Right lobe of liver (tissue), 6 donors: ENCODE measurements around the gene WDR35. TPM values are rescaled to one million over a fixed set of nuclear protein-coding genes. Genes with fewer than 3 reads are reported as not detected.

Experiments used
- ATAC-seq, 4 donors: fragments of 200-7000 bp; cut with Tn5 transposase; one replicate each; pipeline ENCODE4 v1.9.1; 2020; ENCODE audit warnings: mild to moderate bottlenecking in 4 of 4, moderate library complexity in 4 of 4
- DNase-seq, 3 donors: peaks; one replicate each; pipeline ENCODE4 v3.0.0-alpha.2; 2020
- H3K27ac ChIP-seq, 3 donors: fragments of 200-600 bp; one replicate each; pipeline ENCODE4 v1.8.0; 2022
- H3K27me3 ChIP-seq, 2 donors: fragments of 200-600 bp; one replicate each; pipeline ENCODE4 v1.8.0; 2022
- H3K36me3 ChIP-seq, 4 donors: fragments of 200-600 bp; sonication (generic) in 1 of 4; one replicate each; pipeline versions ENCODE4 v1.5.1 to v1.8.0; 2017 to 2022; ENCODE audit warnings: control low read depth in 1 of 4
- H3K4me1 ChIP-seq, 4 donors: fragments of 200-600 bp; sonication (generic) in 1 of 4; one replicate each; pipeline versions ENCODE4 v1.5.1 to v1.8.0; 2017 to 2022; ENCODE audit warnings: control low read depth in 1 of 4
- H3K4me3 ChIP-seq, 3 donors: fragments of 200-600 bp; one replicate each; pipeline ENCODE4 v1.8.0; 2022
- H3K9me3 ChIP-seq, 4 donors: fragments of 200-600 bp; sonication (generic) in 1 of 4; one replicate each; pipeline versions ENCODE4 v1.5.1 to v1.8.0; 2017 to 2022; ENCODE audit warnings: control low read depth in 1 of 4
- POLR2A ChIP-seq: fragments of 450-650 bp; IDR thresholded peaks from one replicate; pipeline ENCODE4 v1.6.1; 2017; ENCODE audit warnings: antibody characterized with exemption, mild to moderate bottlenecking
- WGBS: methylation state at CpG from one replicate; pipeline ENCODE4 v1.1.6; 2018; ENCODE audit warnings: low coverage, low lambda C conversion rate; ENCODE audit not compliant: insufficient coverage; ENCODE audit errors: missing lambda C conversion rate; 5-methylcytosine and 5-hydroxymethylcytosine counted together
- intact Hi-C, 2 donors: fragments of 100-400 bp; cut with DNase I; formaldehyde crosslinking; loops; one replicate each; pipeline versions ENCODE4 v1.11.2 to v1.14.1; 2022
- total RNA-seq, 6 experiments: library from RNA; depleted of rRNA in 2 of 6; stranded (reverse); fragments of >200 nt in 2 of 6; fragmentation: NEBNext Ultra II Directional in 3 of 6; extraction: Animal tissue kit (Norgen Biotek cat#: 25700) in 3 of 6; gene quantifications; one replicate each; pipeline versions ENCODE4 v1.1.0 to v1.2.4, GENCODE V29; 2016 to 2023
- TF ChIP-seq, protein P1 (sequence below), 4 donors: fragments of 200-600 bp in 3 of 4; fragments of 450-650 bp in 1 of 4; IDR thresholded peaks; one replicate each; pipeline versions ENCODE4 v1.5.1 to v1.8.0; 2016 to 2022; ENCODE audit warnings: antibody characterized with exemption in 4 of 4, mild to moderate bottlenecking in 2 of 4
- donor health status: DM: no; HTN: yes; CAD: no.
- donor health status: DM: no; HTN: no; CAD: no.
- donor health status: DM: no; HTN: no; CAD: no.
- donor health status: DM: no; HTN: yes; CAD: no.
- donor health status: DM: no; HTN: yes; CAD: no.

WDR35 gene
- total RNA-seq, 6 experiments from 2014 or later, result 1.2 to 3.3 (median 2.5) TPM

DNA sequence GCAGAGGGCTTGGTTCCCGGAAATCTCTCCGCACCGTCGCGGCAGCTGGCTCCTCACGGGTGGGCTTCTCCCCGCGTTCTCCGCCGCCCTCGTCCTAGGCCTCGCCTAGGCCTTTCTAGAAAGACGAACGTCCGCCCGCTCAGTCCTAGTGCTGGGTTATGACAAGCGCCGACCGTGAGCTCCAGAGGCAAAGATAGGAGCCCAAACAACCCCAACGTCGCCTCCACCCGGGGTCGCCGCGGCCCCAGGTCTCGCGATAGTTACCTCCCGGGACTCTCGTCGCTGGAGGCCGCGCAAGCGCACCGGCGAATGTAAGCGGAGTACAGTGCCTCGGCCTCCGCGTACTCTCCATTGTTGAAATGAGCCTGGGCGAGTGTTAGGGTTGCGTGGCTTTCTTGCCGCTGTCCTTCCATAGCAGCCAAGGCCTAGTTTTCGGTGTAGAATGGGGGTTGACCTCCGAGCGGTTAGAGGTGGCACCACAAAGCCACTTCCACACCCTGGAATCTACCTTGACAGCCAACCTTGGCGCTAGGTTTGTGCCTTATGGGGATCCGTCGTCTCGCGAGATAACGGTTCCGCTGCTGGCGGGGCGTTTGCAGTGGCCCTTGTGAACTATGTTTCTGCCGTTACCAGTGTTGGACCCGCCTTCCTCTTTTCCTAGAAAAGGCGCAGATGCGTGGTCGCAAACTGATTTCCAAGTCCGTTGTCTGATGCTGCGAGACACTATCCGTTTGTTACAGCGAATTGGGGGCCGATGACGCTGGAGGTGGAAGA is 88.3 kb downstream of the WDR35 start, which contains the start of gene TTC32:
TSS of gene TTC32 (minus strand) at position 542 of the 774 bp plus-strand sequence. CDS start at position 413, 129 bp downstream.
- H3K4me3 ChIP-seq, result peak within 1 kb of the TSS; percentile 83 to 87 (median 86)
- H3K27ac ChIP-seq, result peak within 1 kb of the TSS; percentile 95 to 98 (median 97)
- no peaks in the 10 kb centered on the region for H3K9me3 ChIP-seq
- 0% methylated on average over 23 of the region's 65 CpGs for WGBS
- DNase-seq (peak; percentile 93 to 95 (median 94)), ATAC-seq (peak; percentile 92 to 97 (median 93))
- no peaks in the 10 kb centered on the region for H3K27me3 ChIP-seq
- intact Hi-C loops, result no loop called here
- H3K36me3 ChIP-seq, result no peaks in the 10 kb centered on the region
- TF ChIP-seq POLR2A, result peak; percentile 84
- TF ChIP-seq, protein P1, sequence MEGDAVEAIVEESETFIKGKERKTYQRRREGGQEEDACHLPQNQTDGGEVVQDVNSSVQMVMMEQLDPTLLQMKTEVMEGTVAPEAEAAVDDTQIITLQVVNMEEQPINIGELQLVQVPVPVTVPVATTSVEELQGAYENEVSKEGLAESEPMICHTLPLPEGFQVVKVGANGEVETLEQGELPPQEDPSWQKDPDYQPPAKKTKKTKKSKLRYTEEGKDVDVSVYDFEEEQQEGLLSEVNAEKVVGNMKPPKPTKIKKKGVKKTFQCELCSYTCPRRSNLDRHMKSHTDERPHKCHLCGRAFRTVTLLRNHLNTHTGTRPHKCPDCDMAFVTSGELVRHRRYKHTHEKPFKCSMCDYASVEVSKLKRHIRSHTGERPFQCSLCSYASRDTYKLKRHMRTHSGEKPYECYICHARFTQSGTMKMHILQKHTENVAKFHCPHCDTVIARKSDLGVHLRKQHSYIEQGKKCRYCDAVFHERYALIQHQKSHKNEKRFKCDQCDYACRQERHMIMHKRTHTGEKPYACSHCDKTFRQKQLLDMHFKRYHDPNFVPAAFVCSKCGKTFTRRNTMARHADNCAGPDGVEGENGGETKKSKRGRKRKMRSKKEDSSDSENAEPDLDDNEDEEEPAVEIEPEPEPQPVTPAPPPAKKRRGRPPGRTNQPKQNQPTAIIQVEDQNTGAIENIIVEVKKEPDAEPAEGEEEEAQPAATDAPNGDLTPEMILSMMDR (IDR thresholded peaks at IDR 0.05), result peak in 1 of 4 donors; percentile 8
- peaks cover 0 to 40% (median 5%) of the 10 kb centered on the region in 4 donors for H3K4me1 ChIP-seq

DNA sequence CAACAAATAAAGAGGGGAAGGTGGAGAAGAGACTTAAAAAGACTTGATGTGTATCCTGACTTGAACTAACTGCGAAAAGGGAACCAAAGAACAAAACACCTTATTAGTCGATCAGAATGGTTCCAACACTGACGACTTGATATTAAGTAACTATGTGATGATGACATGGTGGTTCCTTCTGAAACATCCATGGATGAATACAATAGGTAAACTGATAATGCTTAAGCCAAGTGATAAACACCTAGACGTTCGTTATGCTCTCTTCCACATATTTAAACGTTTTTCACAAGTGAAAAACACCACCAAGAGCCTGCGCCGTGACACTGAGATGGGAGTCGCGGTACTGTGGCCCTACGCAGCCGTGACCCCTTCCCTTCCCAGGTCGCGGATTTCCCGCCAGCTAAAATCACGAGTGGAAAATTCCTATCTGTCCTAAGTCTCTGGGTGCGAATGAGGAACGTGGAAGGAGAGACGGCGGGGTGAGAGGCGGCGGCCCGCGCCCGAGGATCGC is 88.9 kb downstream of the WDR35 start:
- DNase-seq (peak in 1 of 3 donors; percentile 61), ATAC-seq (peak in 3 of 4 donors; percentile 33 to 50 (median 48))
- H3K27me3 ChIP-seq, result no peaks in the 10 kb centered on the region
- H3K27ac ChIP-seq, result peak overlapping the region; percentile 95 to 98 (median 97)
- no peaks in the 10 kb centered on the region for H3K9me3 ChIP-seq
- WGBS, result 0% methylated on average over 16 of the region's 26 CpGs
- intact Hi-C loops, result no loop called here
- peak overlapping the region; percentile 83 to 87 (median 86) for H3K4me3 ChIP-seq
- no peaks in the 10 kb centered on the region for H3K36me3 ChIP-seq
- TF ChIP-seq POLR2A, result no peak
- TF ChIP-seq, protein P1 (IDR thresholded peaks at IDR 0.05), result no peak
- peaks cover 0 to 40% (median 5%) of the 10 kb centered on the region in 4 donors for H3K4me1 ChIP-seq

DNA sequence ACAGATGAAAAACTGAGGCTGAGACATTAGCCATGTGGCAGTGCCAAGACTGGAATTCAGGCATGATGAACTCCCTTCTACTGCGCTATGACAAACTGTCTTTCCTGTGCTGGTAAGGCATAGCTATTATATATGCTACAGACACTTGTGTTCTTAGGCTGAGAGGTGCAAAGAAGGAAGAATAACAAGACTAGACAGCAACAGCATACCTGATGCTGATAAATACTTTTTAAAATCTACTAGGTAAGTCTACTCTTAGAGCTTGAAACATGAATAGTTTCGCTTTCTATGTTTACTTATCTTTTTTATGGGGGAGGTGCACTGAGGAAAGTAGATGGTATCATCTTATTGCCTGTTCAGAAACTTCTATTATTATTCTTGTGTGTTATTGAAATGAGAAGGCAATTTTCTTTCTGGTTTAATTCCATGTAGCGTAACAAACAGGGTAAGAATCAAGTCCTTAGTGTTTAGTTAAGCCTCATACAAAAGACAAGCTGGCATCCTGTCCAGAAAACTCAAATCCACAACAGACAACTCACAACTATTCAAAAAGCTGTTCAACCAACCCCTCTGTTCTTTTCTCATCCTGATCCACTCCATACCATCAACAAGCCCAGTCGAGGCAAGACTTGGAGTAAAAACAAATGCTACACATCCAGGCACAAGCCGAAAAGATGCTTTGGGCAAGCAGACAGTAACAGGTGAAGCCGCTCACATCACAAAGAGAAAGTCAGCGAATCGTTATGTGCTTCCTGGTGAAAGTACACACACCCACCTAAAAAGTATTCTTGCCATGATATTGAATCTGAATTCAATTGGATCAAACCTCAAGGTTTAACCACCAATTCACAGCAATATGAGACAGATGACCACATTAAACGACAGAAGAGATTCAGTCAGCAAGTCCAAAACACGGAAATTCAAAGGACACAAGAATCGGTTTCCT is 89.6 kb downstream of the WDR35 start:
- peaks cover 0 to 42% (median 5%) of the 10 kb centered on the region in 4 donors for H3K4me1 ChIP-seq
- WGBS, result 11% methylated on average over 11 of the region's 11 CpGs
- H3K4me3 ChIP-seq, result peak overlapping the region; percentile 83 to 87 (median 86)
- ATAC-seq, result peak in 1 of 4 donors; percentile 27
- H3K36me3 ChIP-seq, result no peaks in the 10 kb centered on the region
- intact Hi-C loops, result no loop called here
- DNase-seq, result no peak
- H3K9me3 ChIP-seq, result no peaks in the 10 kb centered on the region
- no peaks in the 10 kb centered on the region for H3K27me3 ChIP-seq
- peak overlapping the region; percentile 95 to 98 (median 97) for H3K27ac ChIP-seq
- TF ChIP-seq POLR2A, result no peak
- TF ChIP-seq, protein P1 (IDR thresholded peaks at IDR 0.05), result no peak

DNA sequence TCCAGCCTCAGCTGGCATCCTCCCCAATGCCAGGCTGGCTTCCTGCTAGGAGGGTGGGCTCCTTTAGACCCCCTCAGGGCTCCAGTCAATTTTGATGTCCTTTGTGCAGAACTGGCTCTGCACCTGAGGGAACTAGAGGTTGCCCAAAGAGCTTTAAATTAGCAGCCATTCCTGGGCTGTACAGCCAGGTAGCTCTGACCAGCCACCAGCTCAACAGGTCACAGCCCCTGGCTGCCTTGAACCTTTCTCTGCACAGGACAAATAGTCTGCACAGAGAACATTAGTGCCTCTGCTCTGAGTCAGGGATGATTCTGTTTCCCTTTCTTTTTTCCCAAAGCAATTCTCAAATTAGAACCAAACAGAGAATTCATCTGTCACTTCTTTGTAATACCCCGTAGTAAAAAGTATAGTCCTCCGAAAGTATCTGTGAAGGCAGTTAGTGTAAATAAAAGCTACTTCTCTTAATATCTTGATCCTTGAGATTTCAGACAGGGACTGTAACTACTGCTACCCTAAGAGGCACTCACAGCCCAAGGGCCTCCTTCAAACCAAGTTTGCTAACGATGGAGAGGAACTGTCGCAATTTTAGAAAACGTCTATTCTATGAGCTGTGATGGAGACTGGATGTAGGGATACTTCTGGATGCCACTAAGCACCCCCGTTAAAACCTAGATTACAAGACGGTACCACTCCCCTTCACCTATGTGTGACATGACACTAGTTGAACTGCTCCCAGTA is 91.1 kb downstream of the WDR35 start:
- Histone ChIP-seq H3K4me3 (no peak overlapping the region), H3K4me1 (peaks cover 0 to 52% (median 9%) of the 10 kb centered on the region in 4 donors), H3K27ac (no peak overlapping the region), H3K27me3 (no peaks in the 10 kb centered on the region), H3K36me3 (no peaks in the 10 kb centered on the region), H3K9me3 (no peaks in the 10 kb centered on the region)
- 71% methylated on average over 7 of the region's 7 CpGs for WGBS
- ATAC-seq, result no peak
- intact Hi-C loops, result no loop called here
- no peak for DNase-seq
- TF ChIP-seq POLR2A, result no peak
- TF ChIP-seq, protein P1 (IDR thresholded peaks at IDR 0.05), result no peak
